Measurements from ENCODE around the gene LRRTM3. TPM values are rescaled to one million over a fixed set of nuclear protein-coding genes. Genes with fewer than 3 reads are reported as not detected.

LRRTM3 gene
- total and polyA plus RNA-seq, 4 donors: 0.02 to 0.68 (median 0.06) TPM; not detected in 1

GRCh38 chr10:66880826-66881225, 45.0 kb upstream of the LRRTM3 start:
- no peaks in the 10 kb centered on the region for H3K9me3 ChIP-seq (ENCODE audit: control insufficient read depth in 4 of 4, insufficient read depth in 3 of 4, low read length in 3 of 4)
- no peak for ATAC-seq (ENCODE audit: insufficient read depth, low FRiP score)

GRCh38 chr10:66881814-66882213, 44.0 kb upstream of the LRRTM3 start:
- TF ChIP-seq CTCF (IDR thresholded peaks at IDR 0.05; ENCODE audit: control extremely low read depth, extremely low read depth): no peak
- WGBS, 2 donors: 81 to 82% methylated on average over 3 of the region's 3 CpGs
- no peak for DNase-seq
- H3K36me3 ChIP-seq (ENCODE audit: control insufficient read depth in 4 of 4, insufficient read depth in 4 of 4, low read length in 4 of 4): no peaks in the 10 kb centered on the region
- no peak overlapping the region for H3K4me3 ChIP-seq
- no peaks in the 10 kb centered on the region for H3K9me3 ChIP-seq (ENCODE audit: control insufficient read depth in 4 of 4, insufficient read depth in 3 of 4, low read length in 3 of 4)
- H3K4me1 ChIP-seq (ENCODE audit: control insufficient read depth in 5 of 5, insufficient read depth in 5 of 5, low read length in 5 of 5): peaks cover 0 to 18% (median 0%) of the 10 kb centered on the region in 5 donors
- no peak for ATAC-seq (ENCODE audit: insufficient read depth, low FRiP score)
- H3K9ac ChIP-seq (ENCODE audit: insufficient read depth in 1 of 2, low read length in 2 of 2): no peak overlapping the region
- no peak overlapping the region for H3K27ac ChIP-seq (ENCODE audit: low read depth in 1 of 2, low read length in 1 of 2)
- H3K27me3 ChIP-seq (ENCODE audit: control insufficient read depth in 3 of 3, insufficient read depth in 3 of 3, low read length in 2 of 3): no peaks in the 10 kb centered on the region

More at GRCh38 chr10:66880826-66881225, 45.0 kb upstream of the LRRTM3 start:
- TF ChIP-seq CTCF (IDR thresholded peaks at IDR 0.05; ENCODE audit: control extremely low read depth, extremely low read depth): no peak
- Histone ChIP-seq H3K4me1 (ENCODE audit: control insufficient read depth in 5 of 5, insufficient read depth in 5 of 5, low read length in 5 of 5) (peaks cover 0 to 18% (median 0%) of the 10 kb centered on the region in 5 donors), H3K27ac (ENCODE audit: low read depth in 1 of 2, low read length in 1 of 2) (no peak overlapping the region), H3K36me3 (ENCODE audit: control insufficient read depth in 4 of 4, insufficient read depth in 4 of 4, low read length in 4 of 4) (no peaks in the 10 kb centered on the region), H3K27me3 (ENCODE audit: control insufficient read depth in 3 of 3, insufficient read depth in 3 of 3, low read length in 2 of 3) (no peaks in the 10 kb centered on the region), H3K4me3 (no peak overlapping the region), H3K9ac (ENCODE audit: insufficient read depth in 1 of 2, low read length in 2 of 2) (no peak overlapping the region)
- DNase-seq: peak in 2 of 3 donors; percentile 5 to 47
- 81 to 86% methylated on average over 2 of the region's 2 CpGs for WGBS, 2 donors

- Histone ChIP-seq H3K4me1 (ENCODE audit: control insufficient read depth in 5 of 5, insufficient read depth in 5 of 5, low read length in 5 of 5) (peaks cover 0 to 14% (median 0%) of the 10 kb centered on the region in 5 donors), H3K9ac (ENCODE audit: insufficient read depth in 1 of 2, low read length in 2 of 2) (no peak overlapping the region), H3K36me3 (ENCODE audit: control insufficient read depth in 4 of 4, insufficient read depth in 4 of 4, low read length in 4 of 4) (no peaks in the 10 kb centered on the region), H3K4me3 (no peak overlapping the region), H3K9me3 (ENCODE audit: control insufficient read depth in 4 of 4, insufficient read depth in 3 of 4, low read length in 3 of 4) (no peaks in the 10 kb centered on the region), H3K27ac (ENCODE audit: low read depth in 1 of 2, low read length in 1 of 2) (no peak overlapping the region), H3K27me3 (ENCODE audit: control insufficient read depth in 3 of 3, insufficient read depth in 3 of 3, low read length in 2 of 3) (no peaks in the 10 kb centered on the region)
- no peak for DNase-seq
- 80 to 81% methylated on average over 2 of the region's 2 CpGs for WGBS, 2 donors
- no peak for ATAC-seq (ENCODE audit: insufficient read depth, low FRiP score)
- no peak for TF ChIP-seq CTCF (IDR thresholded peaks at IDR 0.05; ENCODE audit: control extremely low read depth, extremely low read depth)
These were observed 43.6 kb upstream of the LRRTM3 start for GRCh38 chr10:66882271-66882670.

- Histone ChIP-seq H3K27me3 (ENCODE audit: control insufficient read depth in 3 of 3, insufficient read depth in 3 of 3, low read length in 2 of 3) (no peaks in the 10 kb centered on the region), H3K4me1 (ENCODE audit: control insufficient read depth in 5 of 5, insufficient read depth in 5 of 5, low read length in 5 of 5) (peaks cover 0 to 4% (median 0%) of the 10 kb centered on the region in 5 donors), H3K27ac (ENCODE audit: low read depth in 1 of 2, low read length in 1 of 2) (no peak overlapping the region), H3K36me3 (ENCODE audit: control insufficient read depth in 4 of 4, insufficient read depth in 4 of 4, low read length in 4 of 4) (no peaks in the 10 kb centered on the region), H3K9me3 (ENCODE audit: control insufficient read depth in 4 of 4, insufficient read depth in 3 of 4, low read length in 3 of 4) (no peaks in the 10 kb centered on the region), H3K4me3 (no peak overlapping the region), H3K9ac (ENCODE audit: insufficient read depth in 1 of 2, low read length in 2 of 2) (no peak overlapping the region)
- ATAC-seq (ENCODE audit: insufficient read depth, low FRiP score) (no peak), DNase-seq (no peak)
- no peak for TF ChIP-seq CTCF (IDR thresholded peaks at IDR 0.05; ENCODE audit: control extremely low read depth, extremely low read depth)
These were observed 39.0 kb upstream of the LRRTM3 start for GRCh38 chr10:66886848-66887247.
